HepG2 (cell line): ENCODE data around the gene ACP7. TPM values are rescaled to one million over a fixed set of nuclear protein-coding genes. Genes with fewer than 3 reads are reported as not detected.

Experiments used
- ATAC-seq: fragments of 200-7000 bp; cut with Tn5 transposase; 3 replicates; pipeline ENCODE4 v1.9.1; 2020; ENCODE audit warnings: mild to moderate bottlenecking, moderate library complexity
- BruUV-seq: library from RNA; stranded (reverse); fragments of 400-500 nt; replicated peaks from 2 replicates; lab custom pipeline; 2021; lab: Mats Ljungman, UMichigan
- CTCF ChIA-PET: fragments of 300-600 bp; formaldehyde crosslinking; extraction: SDS; loops from one replicate; lab custom pipeline; 2021; ENCODE audit warnings: low total read pairs, inconsistent platforms, low intra/inter-chr PET ratio; lab: Yijun Ruan, JAX
- POLR2A ChIA-PET: fragments of 350-600 bp; sonication (Branson Sonifier 250); formaldehyde crosslinking; loops from one replicate; lab custom pipeline; 2020; ENCODE audit warnings: antibody characterized with exemption, inconsistent platforms; lab: Yijun Ruan, JAX
- DNase-seq: peaks from one replicate; pipeline ENCODE4 v3.0.0-alpha.2; 2015; ENCODE audit warnings: low spot score
- FAIRE-seq: peaks from 3 replicates; lab custom pipeline; 2011; peaks lifted over from hg19 to GRCh38; lab: Jason Lieb, UNC
- H2AFZ ChIP-seq: one replicate; pipeline ENCODE4 v1.6.1; 2011; ENCODE audit warnings: low read length, inconsistent platforms
- H3K27ac ChIP-seq: fragments of 300-600 bp; 3 replicates; pipeline ENCODE4 v1.8.0; 2011; ENCODE audit warnings: mixed run types, mild to moderate bottlenecking, mixed read lengths, low read length, inconsistent platforms; ENCODE audit not compliant: insufficient read depth; ENCODE audit errors: extremely low read length
- H3K27me3 ChIP-seq, 2 experiments: fragments of 200-600 bp in 1 of 2; 2 replicates in 1 of 2; 3 replicates in 1 of 2; pipeline versions ENCODE4 v1.6.0 to v1.8.0; 2011; ENCODE audit warnings: low read length in 2 of 2, mild to moderate bottlenecking in 2 of 2, moderate library complexity in 2 of 2, inconsistent platforms in 1 of 2; ENCODE audit not compliant: insufficient read depth in 2 of 2, control insufficient read depth in 1 of 2
- H3K36me3 ChIP-seq, 2 experiments: fragments of 200-600 bp in 1 of 2; replicated peaks in 1 of 2; 2 replicates in 1 of 2; 3 replicates in 1 of 2; pipeline versions ENCODE4 v1.5.1 to v1.8.0; 2011; ENCODE audit warnings: low read length in 2 of 2, inconsistent platforms in 1 of 2; ENCODE audit not compliant: insufficient read depth in 2 of 2, control insufficient read depth in 1 of 2
- H3K4me1 ChIP-seq: 2 replicates; pipeline ENCODE4 v1.5.1; 2012; ENCODE audit warnings: low read length, inconsistent platforms; ENCODE audit not compliant: insufficient read depth
- H3K4me2 ChIP-seq: 2 replicates; pipeline ENCODE4 v1.6.0; 2011; ENCODE audit warnings: low read depth, low read length, inconsistent platforms
- H3K4me3 ChIP-seq, 3 experiments: fragments of 200-600 bp in 1 of 3; sonication (generic), shearing (Covaris generic) in 1 of 3; replicated peaks in 1 of 3; 2 replicates each; pipeline ENCODE4 v1.5.1; 2011 to 2016; ENCODE audit warnings: low read length in 3 of 3, inconsistent platforms in 2 of 3, low read depth in 2 of 3, mild to moderate bottlenecking in 2 of 3, control low read depth in 1 of 3, mixed read lengths in 1 of 3; ENCODE audit not compliant: insufficient read depth in 1 of 3
- H3K79me2 ChIP-seq: one replicate; pipeline ENCODE4 v1.6.1; 2011; ENCODE audit warnings: low read length, inconsistent platforms; ENCODE audit not compliant: insufficient read depth
- H3K9ac ChIP-seq: 2 replicates; pipeline ENCODE4 v1.6.0; 2011; ENCODE audit warnings: mild to moderate bottlenecking, low read depth, low read length, inconsistent platforms; ENCODE audit not compliant: insufficient read depth
- H3K9me3 ChIP-seq: 2 replicates; pipeline ENCODE4 v1.5.1; 2012; ENCODE audit warnings: mild to moderate bottlenecking, low read length
- H4K20me1 ChIP-seq: 2 replicates; pipeline ENCODE4 v1.6.0; 2011; ENCODE audit warnings: inconsistent platforms, mild to moderate bottlenecking, low read length, moderate library complexity; ENCODE audit not compliant: insufficient read depth
- ASH2L ChIP-seq: fragments of 300-600, 200-600 bp; sonication (generic); IDR thresholded peaks from 2 replicates; pipeline ENCODE4 v1.7.0; 2017; ENCODE audit warnings: low read depth, mild to moderate bottlenecking, moderate library complexity, mixed read lengths, low read length; ENCODE audit not compliant: insufficient read length
- CHD4 ChIP-seq: fragments of 200-600 bp; sonication (generic); IDR thresholded peaks from 2 replicates; pipeline ENCODE4 v1.7.0; 2017; ENCODE audit warnings: mild to moderate bottlenecking, low read length, borderline replicate concordance
- FOSL2 ChIP-seq: sonication (generic); formaldehyde crosslinking; IDR thresholded peaks from 2 replicates; pipeline ENCODE4 v1.4.0; 2020; ENCODE audit warnings: missing genetic modification reagents
- NFKB2 ChIP-seq: sonication (generic); formaldehyde crosslinking; IDR thresholded peaks from 2 replicates; pipeline ENCODE4 v1.4.0; 2020; ENCODE audit warnings: missing genetic modification reagents, borderline replicate concordance
- NRL ChIP-seq: sonication (generic); formaldehyde crosslinking; IDR thresholded peaks from 2 replicates; pipeline ENCODE4 v1.5.0; 2020; ENCODE audit warnings: missing genetic modification reagents, mild to moderate bottlenecking, moderate library complexity, borderline replicate concordance
- THYN1 ChIP-seq: sonication (generic); formaldehyde crosslinking; IDR thresholded peaks from 2 replicates; pipeline ENCODE4 v1.8.1; 2023; ENCODE audit warnings: low read depth, mild to moderate bottlenecking, moderate library complexity, missing genetic modification reagents, borderline replicate concordance
- ZNF629 ChIP-seq: sonication (generic); formaldehyde crosslinking; conservative IDR thresholded peaks from 2 replicates; pipeline ENCODE4 v1.5.0; 2020; ENCODE audit warnings: missing genetic modification reagents
- WGBS: methylation state at CpG from one replicate; pipeline ENCODE4 v1.1.6; 2017; ENCODE audit warnings: low lambda C conversion rate; 5-methylcytosine and 5-hydroxymethylcytosine counted together
- in situ Hi-C: cut with HindIII; loops from 2 replicates; pipeline ENCODE4 v1.10.0; 2017; ENCODE audit warnings: low pct_unique_long_range_greater_than_20kb; ENCODE audit not compliant: extremely low pct_ligation_motif_present
- intact Hi-C: fragments of 100-400 bp; cut with micrococcal nuclease; formaldehyde crosslinking; loops from one replicate; pipeline ENCODE4 v1.10.0; 2022; ENCODE audit not compliant: unreplicated experiment
- polyA plus RNA-seq, 8 experiments: library from polyadenylated mRNA; depleted of rRNA in 3 of 8; stranded (reverse) in 7 of 8; unstranded in 1 of 8; fragments of >200 nt; fragmentation: Illumina TruSeq in 4 of 8; extraction: Trizol in 4 of 8; gene quantifications; 2 replicates each; pipeline versions ENCODE4 v1.2.1 to v1.2.3, GENCODE V29; 2011 to 2016; ENCODE audit warnings: low read depth in 4 of 8, missing spikeins in 1 of 8, mixed read lengths in 1 of 8; ENCODE audit not compliant: insufficient read depth in 1 of 8
- total RNA-seq, 5 experiments: library from RNA; depleted of rRNA; stranded (reverse); fragments of >200 nt; fragmentation: Illumina TruSeq; extraction: Trizol; gene quantifications; 2 replicates each; pipeline ENCODE4 v1.2.3, GENCODE V29; 2016; ENCODE audit warnings: low read depth in 1 of 5
- TF ChIP-seq, protein P1 (sequence below): sonication (generic); formaldehyde crosslinking; IDR thresholded peaks from 2 replicates; pipeline ENCODE4 v1.5.0; 2020; ENCODE audit warnings: missing genetic modification reagents, mild to moderate bottlenecking, borderline replicate concordance
- TF ChIP-seq, protein P2 (sequence below): sonication (generic); formaldehyde crosslinking; IDR thresholded peaks from 2 replicates; pipeline ENCODE4 v1.9.0; 2021; ENCODE audit warnings: missing genetic modification reagents, mild to moderate bottlenecking, borderline replicate concordance

Gene ACP7
- total and polyA plus RNA-seq, 2 of the 13 experiments (the other 11 are each of a cell fraction or from before 2014, with no cell fraction given) = not detected

DNA sequence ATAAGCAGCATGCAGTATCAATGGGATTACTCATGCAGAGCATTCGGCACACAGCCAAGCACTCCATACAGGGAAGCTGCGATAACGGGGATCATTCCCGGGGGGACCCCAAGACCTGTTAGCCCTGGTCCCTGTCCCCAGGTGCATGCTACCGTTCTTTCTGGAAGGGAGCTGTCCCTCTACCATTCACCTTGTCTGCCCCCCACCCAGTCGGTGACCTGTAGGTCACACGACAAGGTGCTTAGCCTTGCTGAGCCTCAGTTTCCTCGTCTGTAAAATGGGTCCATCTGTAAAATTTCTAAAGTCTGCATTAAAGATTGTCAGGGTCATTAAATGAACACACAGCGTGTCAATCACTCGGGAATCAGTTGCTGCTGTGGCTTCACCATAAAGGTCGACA, 6.8 kb upstream of the ACP7 start:
- Histone ChIP-seq H4K20me1 (no peaks in the 10 kb centered on the region), H3K27me3 (no peaks in the 10 kb centered on the region), H3K4me3 (no peak overlapping the region), H2AFZ (no peak overlapping the region), H3K4me2 (no peak overlapping the region), H3K9me3 (no peaks in the 10 kb centered on the region), H3K79me2 (no peaks in the 10 kb centered on the region), H3K36me3 (no peaks in the 10 kb centered on the region), H3K4me1 (peaks cover 11% of the 10 kb centered on the region), H3K9ac (no peak overlapping the region), H3K27ac (no peak overlapping the region)
- POLR2A ChIA-PET = no interaction called here
- in situ Hi-C loops (no loop called here), intact Hi-C loops (no loop called here)
- FAIRE-seq (no peak), ATAC-seq (no peak), DNase-seq (no peak)
- 52% methylated on average over 10 of the region's 11 CpGs for WGBS
- no TSS peak for BruUV-seq
- CTCF ChIA-PET = no interaction called here
- no peak for TF ChIP-seq NRL (CRISPR knock-in tag)
- TF ChIP-seq, protein P1, sequence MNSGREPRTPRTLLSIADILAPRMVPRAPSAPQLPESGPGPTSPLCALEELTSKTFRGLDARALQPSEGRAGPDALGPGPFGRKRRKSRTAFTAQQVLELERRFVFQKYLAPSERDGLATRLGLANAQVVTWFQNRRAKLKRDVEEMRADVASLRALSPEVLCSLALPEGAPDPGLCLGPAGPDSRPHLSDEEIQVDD (CRISPR knock-in tag) = no peak
- TF ChIP-seq, protein P2, sequence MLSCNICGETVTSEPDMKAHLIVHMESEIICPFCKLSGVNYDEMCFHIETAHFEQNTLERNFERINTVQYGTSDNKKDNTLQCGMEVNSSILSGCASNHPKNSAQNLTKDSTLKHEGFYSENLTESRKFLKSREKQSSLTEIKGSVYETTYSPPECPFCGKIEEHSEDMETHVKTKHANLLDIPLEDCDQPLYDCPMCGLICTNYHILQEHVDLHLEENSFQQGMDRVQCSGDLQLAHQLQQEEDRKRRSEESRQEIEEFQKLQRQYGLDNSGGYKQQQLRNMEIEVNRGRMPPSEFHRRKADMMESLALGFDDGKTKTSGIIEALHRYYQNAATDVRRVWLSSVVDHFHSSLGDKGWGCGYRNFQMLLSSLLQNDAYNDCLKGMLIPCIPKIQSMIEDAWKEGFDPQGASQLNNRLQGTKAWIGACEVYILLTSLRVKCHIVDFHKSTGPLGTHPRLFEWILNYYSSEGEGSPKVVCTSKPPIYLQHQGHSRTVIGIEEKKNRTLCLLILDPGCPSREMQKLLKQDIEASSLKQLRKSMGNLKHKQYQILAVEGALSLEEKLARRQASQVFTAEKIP (CRISPR knock-in tag) = no peak
- TF ChIP-seq FOSL2 (CRISPR knock-in tag) = no peak
- peak; percentile 79 for TF ChIP-seq ZNF629
- peak; percentile 28; the same call in 1 of the 2 replicates for TF ChIP-seq CHD4
- no peak for TF ChIP-seq ASH2L
- no peak for TF ChIP-seq THYN1
- no peak for TF ChIP-seq NFKB2 (CRISPR knock-in tag)
